GM19035 (cell line): ENCODE results near the gene SOCS4.
A peak's percentile ranks its signal among the peaks of the same experiment; 100 is the strongest.
"Not testable (repeated sequence)": the region's sequence is repeated elsewhere in the genome, so short reads cannot be mapped to it uniquely, and the experiment has no call there.

Source experiments
- ATAC-seq: cut with Tn5 transposase; IDR thresholded peaks from one replicate; pipeline ENCODE4 v1.9.1; 2021; ENCODE audit not compliant: unreplicated experiment

SOCS4 gene

GRCh38 chr14:55026793-55027561, at the start of gene SOCS4, which contains the start of gene WDHD1:
TSS of gene SOCS4 (plus strand) at chr14:55027236. CDS start at chr14:55043042, 15,806 bp downstream.
TSS of gene WDHD1 (minus strand) at chr14:55027099. CDS start at chr14:55026787, 312 bp downstream.
- ATAC-seq: peak; percentile 95

DNA sequence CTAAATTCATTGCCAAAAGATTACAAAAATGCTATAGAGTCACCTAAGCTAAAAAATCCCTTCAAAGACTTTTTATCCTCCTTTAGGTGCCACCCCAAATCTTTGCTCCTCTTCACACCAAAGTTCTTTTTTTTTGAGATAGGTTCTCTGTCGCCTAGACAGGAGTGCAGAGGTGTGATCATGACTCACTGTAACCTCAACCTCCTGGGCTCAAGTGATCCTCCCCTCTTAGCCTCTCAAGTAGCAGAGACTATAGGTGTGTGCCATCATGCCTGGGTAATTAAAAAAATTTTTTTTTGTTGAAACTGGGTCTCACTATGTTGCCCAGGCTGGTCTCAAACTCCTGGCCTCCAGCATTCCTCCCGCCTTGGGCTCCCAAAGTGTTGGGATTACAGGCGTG, 48.0 kb upstream of the SOCS4 start:
- ATAC-seq: no peak

- no peak for ATAC-seq
Measured at GRCh38 chr14:54981698-54982097, 45.3 kb upstream of the SOCS4 start.

DNA sequence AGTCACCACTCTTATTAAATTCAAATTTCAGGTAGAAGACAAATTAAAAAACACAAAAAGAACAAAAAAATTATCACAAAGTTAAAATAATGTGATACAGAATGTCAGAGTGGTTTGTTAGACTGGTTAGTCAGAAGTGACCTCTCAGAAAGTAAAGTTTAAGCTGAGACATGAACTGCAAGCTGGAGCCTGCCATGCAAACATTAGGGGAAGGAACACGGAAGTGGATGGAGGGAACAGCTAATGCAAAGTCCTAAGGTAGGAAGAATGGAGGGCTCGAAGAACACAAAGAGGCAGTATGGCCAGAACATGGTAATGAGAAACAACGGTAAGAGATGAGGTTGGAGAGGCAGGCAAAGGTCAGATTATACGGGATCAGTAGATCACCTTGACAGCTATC, 41.9 kb upstream of the SOCS4 start:
- ATAC-seq: no peak

GRCh38 chr14:55000381-55000780, 26.7 kb upstream of the SOCS4 start:
- ATAC-seq: no peak

- ATAC-seq: no peak
Measured at GRCh38 chr14:55005071-55005470, 22.0 kb upstream of the SOCS4 start.

DNA sequence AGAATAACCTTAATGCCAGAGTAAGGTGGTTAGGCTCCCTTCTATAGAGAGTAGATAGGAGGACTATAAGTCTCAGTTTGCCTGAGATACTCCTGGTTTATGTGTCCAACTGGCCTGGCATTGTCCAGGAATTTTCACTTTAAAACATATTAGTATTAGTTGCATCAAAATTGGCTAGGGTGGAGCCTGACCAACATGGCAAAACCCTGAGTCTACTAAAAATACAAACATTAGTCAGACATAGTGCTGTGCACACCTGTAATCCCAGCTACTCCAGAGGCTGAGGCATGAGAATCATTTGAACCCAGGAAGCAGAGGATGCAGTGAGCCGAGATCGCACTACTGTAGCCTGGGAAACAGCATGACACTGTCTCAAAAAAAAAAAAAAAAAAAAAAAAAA, 12.0 kb upstream of the SOCS4 start:
- ATAC-seq: no peak

GRCh38 chr14:55019968-55020554, 7.0 kb upstream of the SOCS4 start:
- ATAC-seq: no peak

DNA sequence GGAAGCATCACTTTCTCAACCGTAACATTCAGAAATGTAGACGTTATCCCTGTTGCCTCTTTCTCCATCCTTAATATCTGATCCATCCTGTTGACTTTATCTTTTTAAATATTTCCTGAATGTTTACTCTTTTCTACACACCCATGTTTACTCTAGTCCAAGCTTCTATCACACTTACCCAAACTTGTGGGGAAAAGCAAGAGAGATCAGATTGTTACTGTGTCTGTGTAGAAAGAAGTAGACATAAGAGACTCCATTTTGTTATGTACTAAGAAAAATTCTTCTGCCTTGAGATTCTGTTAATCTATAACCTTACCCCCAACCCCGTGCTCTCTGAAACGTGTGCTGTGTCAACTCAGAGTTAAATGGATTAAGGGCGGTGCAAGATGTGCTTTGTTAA, 2.7 kb upstream of the SOCS4 start:
- not testable (repeated sequence) for ATAC-seq

DNA sequence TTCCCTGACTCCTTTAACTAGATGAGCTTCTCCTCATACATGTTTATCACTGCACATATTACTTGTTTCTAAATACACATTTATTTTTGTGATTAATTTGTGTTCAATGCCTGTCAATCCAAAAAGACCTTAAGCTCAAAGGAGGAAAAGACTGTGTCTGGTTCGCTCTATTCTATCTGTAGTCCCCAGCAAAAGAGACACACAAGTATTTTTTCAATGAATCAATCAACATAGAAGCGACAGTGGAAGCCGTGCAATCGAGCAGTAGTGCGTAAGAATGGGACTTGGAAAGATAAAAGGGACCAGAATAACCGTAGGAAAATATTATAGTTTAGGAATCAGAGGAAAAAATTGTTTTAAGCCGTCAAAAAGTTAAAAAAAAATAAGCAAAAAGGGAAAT, 1.1 kb upstream of the SOCS4 start:
- ATAC-seq: no peak

DNA sequence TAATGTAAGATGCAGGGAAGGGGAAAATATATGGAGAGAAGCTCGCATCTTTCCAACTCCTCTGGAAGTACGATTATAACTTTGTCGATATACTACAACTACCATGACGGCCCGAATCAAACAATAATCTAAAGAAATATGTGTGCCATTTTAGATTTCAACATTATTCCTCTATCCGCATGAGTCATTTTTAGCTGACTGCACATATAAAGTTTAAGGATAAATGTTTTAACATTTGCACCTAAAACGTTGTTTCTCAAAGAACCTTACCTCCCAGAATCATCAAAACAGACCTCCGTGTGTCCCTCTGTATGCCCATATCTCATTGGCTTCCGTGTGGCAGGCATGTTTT, 619 bp upstream of the SOCS4 start:
- no peak for ATAC-seq

DNA sequence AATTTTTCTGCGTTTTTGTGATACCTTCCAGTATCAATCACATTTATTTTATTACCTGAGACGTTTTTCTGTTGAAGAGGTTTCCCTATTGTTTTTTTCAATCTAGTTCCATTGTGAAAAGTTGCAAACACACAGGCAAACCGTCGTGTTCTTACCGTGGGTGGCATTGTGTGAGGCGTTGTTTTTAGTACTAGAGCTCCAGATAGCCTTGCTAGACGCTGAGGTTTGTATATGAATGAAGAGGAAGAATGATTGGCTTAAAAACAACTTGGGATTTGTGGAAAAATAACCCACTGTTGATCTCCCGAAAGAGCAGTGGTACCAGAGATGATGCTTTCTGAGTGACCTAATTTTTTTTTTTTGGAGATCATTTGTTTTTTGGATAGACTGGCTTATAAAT, 1.0 kb downstream of the SOCS4 start:
- ATAC-seq: no peak

DNA sequence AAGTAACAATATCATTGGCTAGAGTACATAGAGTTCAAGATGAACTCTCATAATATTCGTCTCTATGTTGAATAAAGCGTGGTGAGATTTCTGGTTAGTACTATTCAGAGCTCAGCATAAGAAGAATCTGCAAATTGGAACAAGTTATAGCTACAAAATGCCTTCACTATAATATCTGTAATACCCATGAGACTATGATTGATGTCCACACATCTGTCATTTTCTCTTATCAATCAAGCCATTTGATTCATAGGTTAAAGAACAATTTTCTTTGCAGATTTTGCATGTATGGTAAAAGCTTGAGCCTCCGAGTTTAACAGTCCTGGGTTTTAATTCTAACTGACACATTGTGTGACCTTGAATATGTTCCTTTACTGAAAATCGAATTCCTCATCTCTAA, 1.4 kb downstream of the SOCS4 start:
- ATAC-seq: no peak

DNA sequence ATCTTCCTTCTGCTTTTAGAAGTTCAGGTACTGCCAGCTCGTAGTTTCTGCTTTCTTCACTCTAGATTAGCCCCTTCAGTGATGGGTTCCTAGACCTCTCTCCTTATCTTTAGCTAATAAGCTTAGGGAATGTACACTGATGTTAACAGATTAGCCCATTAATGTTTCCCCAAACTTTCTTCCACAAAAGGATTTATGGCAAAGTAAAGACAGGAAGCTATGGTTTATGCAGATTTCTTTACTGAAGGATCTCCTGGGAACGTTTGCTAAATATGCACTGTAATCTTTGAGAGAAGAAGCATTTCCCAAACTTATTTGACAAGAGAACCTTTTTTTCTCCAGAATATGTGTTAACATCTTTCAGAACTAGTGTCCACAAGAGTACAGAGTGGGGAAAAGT, 4.2 kb downstream of the SOCS4 start:
- no peak for ATAC-seq

GRCh38 chr14:55037995-55038394, 11.0 kb downstream of the SOCS4 start:
- not testable (repeated sequence) for ATAC-seq

- ATAC-seq: no peak
Measured at GRCh38 chr14:55038708-55039107, 11.7 kb downstream of the SOCS4 start.

DNA sequence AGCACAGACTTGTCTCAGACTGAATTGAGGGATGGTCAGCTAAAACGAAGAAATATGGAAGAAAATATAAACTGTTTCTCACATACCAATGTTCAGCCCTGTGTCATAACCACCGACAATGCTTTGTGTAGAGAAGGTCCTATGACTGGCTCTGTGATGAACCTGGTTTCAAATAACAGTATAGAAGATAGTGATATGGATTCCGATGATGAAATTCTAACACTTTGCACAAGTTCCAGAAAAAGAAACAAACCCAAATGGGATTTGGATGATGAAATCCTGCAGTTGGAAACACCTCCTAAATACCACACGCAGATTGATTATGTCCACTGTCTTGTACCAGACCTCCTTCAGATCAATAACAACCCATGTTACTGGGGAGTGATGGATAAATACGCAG, 16.5 kb downstream of the SOCS4 start:
- ATAC-seq: no peak

- ATAC-seq: no peak
Measured at GRCh38 chr14:55045087-55045486, 18.1 kb downstream of the SOCS4 start.

DNA sequence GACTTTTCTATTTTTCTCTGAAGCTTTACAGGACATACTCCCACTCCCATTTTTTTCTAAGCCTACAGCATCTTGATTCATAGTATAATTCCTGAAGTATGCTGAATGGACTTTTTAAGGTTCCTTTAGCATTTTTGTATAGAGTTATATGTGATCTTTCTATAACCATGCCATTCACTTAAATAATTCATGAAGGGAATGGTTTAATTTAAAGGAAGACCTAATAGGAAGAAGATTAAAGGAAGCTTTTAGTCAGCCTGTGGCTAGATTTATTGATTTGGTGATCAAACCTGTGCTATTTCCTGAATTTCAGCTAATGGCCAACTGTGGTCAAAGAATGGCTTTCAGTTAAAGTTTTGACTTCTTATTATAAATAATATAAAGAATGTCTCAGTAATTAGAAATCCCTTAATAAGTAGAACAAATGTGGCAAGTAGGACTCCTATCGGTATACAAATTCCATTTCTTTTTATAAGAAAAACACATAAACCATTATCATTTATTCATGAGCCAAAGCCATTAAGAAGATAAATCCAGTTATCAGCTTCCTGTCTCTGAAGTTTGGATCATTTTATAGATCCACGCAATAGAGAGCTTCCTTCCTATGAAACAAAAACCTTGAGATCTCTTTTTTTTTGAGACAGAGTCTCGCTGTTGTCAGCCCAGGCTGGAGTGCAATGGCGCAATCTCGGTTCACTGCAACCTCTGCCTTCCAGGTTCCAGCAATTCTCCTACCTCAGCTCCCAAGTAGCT, 20.4 kb downstream of the SOCS4 start:
- ATAC-seq: no peak

DNA sequence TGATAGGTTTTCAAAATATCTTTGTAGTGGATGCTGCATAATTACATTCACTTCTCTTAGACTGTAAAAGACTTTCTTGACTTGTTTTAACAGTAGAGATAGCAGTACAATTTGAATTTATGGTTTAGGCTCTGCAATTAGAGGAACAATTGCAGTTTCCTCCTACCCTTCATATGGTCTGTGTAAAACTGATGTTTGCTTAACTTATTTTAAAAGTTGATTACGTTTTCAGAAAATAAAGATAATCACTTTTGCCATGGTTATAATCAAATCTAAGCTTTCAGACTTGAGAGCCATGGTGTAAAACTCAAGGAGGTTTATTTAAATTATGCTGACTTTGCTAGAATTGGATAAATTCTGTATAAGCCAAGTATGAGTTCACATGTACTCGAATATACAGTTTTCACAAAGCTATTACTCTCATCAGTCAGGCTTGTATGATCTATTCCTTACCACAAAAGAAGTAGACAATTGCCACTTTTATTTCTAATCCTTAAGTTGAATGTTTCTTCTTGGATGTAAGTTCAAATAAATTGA, 21.9 kb downstream of the SOCS4 start:
- no peak for ATAC-seq

DNA sequence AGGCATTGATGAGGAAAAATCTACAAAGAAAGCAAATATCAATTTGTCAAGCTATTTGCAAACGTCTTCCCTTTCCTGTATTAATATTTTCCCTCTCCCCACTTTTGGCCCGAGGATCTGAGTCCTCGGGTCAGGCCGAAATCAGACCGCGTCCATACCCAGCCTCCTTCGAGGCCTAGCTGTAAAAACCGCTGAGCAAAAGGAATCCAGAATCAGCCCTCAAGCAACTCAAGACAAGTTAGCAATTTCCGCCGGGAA, 24.1 kb downstream of the SOCS4 start:
- ATAC-seq: peak; percentile 26
